Keratinocyte (primary cell): ENCODE results near the gene RFC4. TPM values are rescaled to one million over a fixed set of nuclear protein-coding genes. Genes with fewer than 3 reads are reported as not detected.
A peak's percentile ranks its signal among the peaks of the same experiment; 100 is the strongest.

Source experiments
- DNase-seq: peaks from one replicate; pipeline ENCODE4 v3.0.0-alpha.2; 2011; ENCODE audit warnings: low read depth, missing footprints, low spot score
- FAIRE-seq: peaks from 2 replicates; lab custom pipeline; 2011; peaks lifted over from hg19 to GRCh38; lab: Jason Lieb, UNC
- H2AFZ ChIP-seq: 2 replicates; pipeline ENCODE4 v1.6.0; 2012; ENCODE audit warnings: low read length, control low read depth, inconsistent platforms; ENCODE audit not compliant: control insufficient read depth
- H3K27ac ChIP-seq: 2 replicates; pipeline ENCODE4 v1.5.1; 2011; ENCODE audit warnings: low read length; ENCODE audit not compliant: control insufficient read depth, insufficient read depth
- H3K27me3 ChIP-seq: 3 replicates; pipeline ENCODE4 v1.6.0; 2011; ENCODE audit warnings: low read length; ENCODE audit not compliant: control insufficient read depth, insufficient read depth; ENCODE audit errors: extremely low read depth
- H3K36me3 ChIP-seq, 2 experiments: 2 replicates in 1 of 2; 3 replicates in 1 of 2; pipeline ENCODE4 v1.5.1; 2011; ENCODE audit warnings: low read length in 2 of 2, mild to moderate bottlenecking in 1 of 2; ENCODE audit not compliant: control insufficient read depth in 2 of 2, insufficient read depth in 2 of 2; ENCODE audit errors: extremely low read depth in 1 of 2
- H3K4me1 ChIP-seq: 3 replicates; pipeline ENCODE4 v1.5.1; 2011; ENCODE audit warnings: low read length; ENCODE audit not compliant: control insufficient read depth, insufficient read depth; ENCODE audit errors: extremely low read depth
- H3K4me2 ChIP-seq: 3 replicates; pipeline ENCODE4 v1.6.0; 2011; ENCODE audit warnings: low read depth, low read length; ENCODE audit not compliant: control insufficient read depth, insufficient read depth; ENCODE audit errors: extremely low read depth
- H3K4me3 ChIP-seq, 3 experiments: fragments of 200-600 bp in 1 of 3; sonication (generic) in 1 of 3; 2 replicates in 2 of 3; 3 replicates in 1 of 3; pipeline ENCODE4 v1.5.1; 2011 to 2016; ENCODE audit warnings: low read length in 3 of 3, mild to moderate bottlenecking in 3 of 3, control low read depth in 2 of 3, inconsistent platforms in 1 of 3, low read depth in 1 of 3, mixed read lengths in 1 of 3, mixed run types in 1 of 3, moderate library complexity in 1 of 3; ENCODE audit not compliant: control insufficient read depth in 2 of 3, insufficient read depth in 2 of 3; ENCODE audit errors: extremely low read depth in 1 of 3
- H3K79me2 ChIP-seq: 2 replicates; pipeline ENCODE4 v1.6.0; 2012; ENCODE audit warnings: low read length; ENCODE audit not compliant: control insufficient read depth, insufficient read depth
- H3K9ac ChIP-seq: 3 replicates; pipeline ENCODE4 v1.6.0; 2011; ENCODE audit warnings: low read length; ENCODE audit not compliant: control insufficient read depth, insufficient read depth; ENCODE audit errors: extremely low read depth
- H3K9me1 ChIP-seq: 3 replicates; pipeline ENCODE4 v1.6.0; 2011; ENCODE audit warnings: low read length; ENCODE audit not compliant: control insufficient read depth, insufficient read depth; ENCODE audit errors: extremely low read depth
- H3K9me3 ChIP-seq: 2 replicates; pipeline ENCODE4 v1.5.1; 2012; ENCODE audit warnings: low read depth, low read length; ENCODE audit not compliant: control insufficient read depth
- H4K20me1 ChIP-seq: 3 replicates; pipeline ENCODE4 v1.6.0; 2011; ENCODE audit warnings: low read length; ENCODE audit not compliant: control insufficient read depth, insufficient read depth; ENCODE audit errors: extremely low read depth
- CTCF ChIP-seq, 3 experiments: IDR thresholded peaks in 1 of 3; conservative IDR thresholded peaks in 1 of 3; optimal IDR thresholded peaks in 1 of 3; 2 replicates in 2 of 3; 3 replicates in 1 of 3; pipeline versions ENCODE3 to v1.5.1; 2011; ENCODE audit warnings: low read length in 3 of 3, mild to moderate bottlenecking in 3 of 3, moderate library complexity in 2 of 3, control low read depth in 1 of 3, inconsistent platforms in 1 of 3; ENCODE audit not compliant: insufficient read depth in 2 of 3; ENCODE audit errors: extremely low read depth in 1 of 3
- EZH2 ChIP-seq: IDR thresholded peaks from one replicate; pipeline ENCODE4 v1.6.1; 2012; ENCODE audit warnings: inconsistent platforms, mild to moderate bottlenecking, low read length, moderate library complexity
- dilution Hi-C: fragments of 300-500 bp; cut with MboI; formaldehyde crosslinking; loops from one replicate; pipeline ENCODE4 v1.7.0; 2020; ENCODE audit warnings: low sequenced_read_pairs; ENCODE audit not compliant: extremely low pct_ligation_motif_present
- polyA plus RNA-seq, 5 experiments: library from polyadenylated mRNA; depleted of rRNA in 3 of 5; stranded (reverse) in 3 of 5; stranded (forward) in 1 of 5; unstranded in 1 of 5; fragments of >200 nt; gene quantifications; 1 replicate in 1 of 5; 2 replicates in 3 of 5; 3 replicates in 1 of 5; pipeline versions ENCODE4 v1.2.1 to v1.2.3, GENCODE V29; 2011 to 2012; ENCODE audit warnings: missing spikeins in 2 of 5, low read depth in 1 of 5, low replicate concordance in 1 of 5

RFC4 gene
- polyA plus RNA-seq, 1 donor (not counting 4 experiments of a cell fraction or from before 2014, with no cell fraction given) = 22.8 TPM

GRCh38 chr3:186784820-186785494 lies 21.3 kb downstream of the RFC4 start:
- peak overlapping the region; percentile 93 to 99 (median 98) for H3K4me3 ChIP-seq
- peak overlapping the region; percentile 88 for H3K4me2 ChIP-seq
- H3K9me3 ChIP-seq = no peaks in the 10 kb centered on the region
- H3K4me1 ChIP-seq = peaks cover 19% of the 10 kb centered on the region
- H3K9ac ChIP-seq = peak overlapping the region; percentile 100
- H3K9me1 ChIP-seq = no peaks in the 10 kb centered on the region
- H3K36me3 ChIP-seq = peaks cover 37 to 49% of the 10 kb centered on the region in 2 experiments
- DNase-seq (no peak), FAIRE-seq (no peak)
- no peak overlapping the region for H2AFZ ChIP-seq
- TF ChIP-seq EZH2 = no peak
- no peak for TF ChIP-seq CTCF (optimal IDR thresholded peaks at IDR 0.05 in 1 of 3, IDR thresholded peaks at IDR 0.05 in 1 of 3, conservative IDR thresholded peaks at IDR 0.05 in 1 of 3; ENCODE audit: extremely low read depth in 1 of 3, insufficient read depth in 2 of 3, low read length in 3 of 3)
- no peaks in the 10 kb centered on the region for H3K27me3 ChIP-seq
- dilution Hi-C loops = no loop called here
- peaks cover 44% of the 10 kb centered on the region for H4K20me1 ChIP-seq
- H3K27ac ChIP-seq = peak overlapping the region; percentile 100
- peaks cover 45% of the 10 kb centered on the region for H3K79me2 ChIP-seq

DNA sequence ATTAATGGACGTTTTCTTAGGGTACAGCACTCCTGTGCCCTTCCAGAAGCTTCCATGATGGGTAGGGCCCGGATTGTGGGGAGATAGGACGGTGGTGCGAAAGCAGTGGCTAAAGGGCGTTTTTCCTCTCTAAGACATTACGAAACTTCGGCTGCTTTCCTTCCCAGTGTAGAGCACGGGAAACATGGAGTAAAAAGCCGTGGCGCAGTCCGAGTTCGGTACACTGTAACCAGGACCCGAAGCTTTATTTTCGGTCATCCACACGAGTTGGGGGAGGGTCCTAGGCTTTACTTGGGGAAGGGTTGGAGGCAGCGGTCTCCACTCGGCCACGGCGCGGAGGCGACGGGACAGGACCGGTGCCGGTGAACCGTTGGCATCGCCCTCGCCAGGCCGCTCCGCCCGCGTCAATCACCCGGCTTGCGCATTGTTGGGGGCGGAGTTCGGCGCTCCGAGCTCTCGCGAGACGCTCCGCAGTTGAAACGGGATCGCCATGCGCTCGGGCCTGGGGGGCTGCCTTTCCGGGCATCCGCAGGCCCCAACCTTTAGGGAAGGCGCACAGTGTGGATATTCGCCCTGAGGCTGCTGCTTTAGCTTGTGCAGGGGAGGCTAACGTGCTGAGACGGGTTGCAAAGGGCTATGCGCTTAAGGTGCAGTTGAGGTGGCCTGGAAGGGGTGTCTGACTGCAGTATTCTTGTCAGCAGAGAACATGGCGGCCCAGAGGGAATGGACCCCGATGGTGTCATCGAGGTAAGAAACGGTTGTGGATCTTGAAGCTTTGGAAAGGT lies 22.4 kb downstream of the RFC4 start:
- DNase-seq = no peak

More for the DNA sequence above, 22.4 kb downstream of the RFC4 start:
- H3K27ac ChIP-seq = peak overlapping the region; percentile 100
- no peak for FAIRE-seq
- H3K36me3 ChIP-seq = peaks cover 35 to 46% of the 10 kb centered on the region in 2 experiments
- H3K9ac ChIP-seq = peak overlapping the region; percentile 100
- peaks cover 45% of the 10 kb centered on the region for H3K79me2 ChIP-seq
- TF ChIP-seq EZH2 = no peak
- no peak for TF ChIP-seq CTCF (optimal IDR thresholded peaks at IDR 0.05 in 1 of 3, IDR thresholded peaks at IDR 0.05 in 1 of 3, conservative IDR thresholded peaks at IDR 0.05 in 1 of 3; ENCODE audit: extremely low read depth in 1 of 3, insufficient read depth in 2 of 3, low read length in 3 of 3)
- H3K4me2 ChIP-seq = peak overlapping the region; percentile 88
- peak overlapping the region; percentile 93 to 99 (median 98) for H3K4me3 ChIP-seq
- dilution Hi-C loops = no loop called here
- no peak overlapping the region for H2AFZ ChIP-seq
- no peaks in the 10 kb centered on the region for H3K9me3 ChIP-seq
- H3K27me3 ChIP-seq = no peaks in the 10 kb centered on the region
- no peaks in the 10 kb centered on the region for H3K9me1 ChIP-seq
- H4K20me1 ChIP-seq = peaks cover 39% of the 10 kb centered on the region
- H3K4me1 ChIP-seq = peaks cover 19% of the 10 kb centered on the region
